Measurements from ENCODE around the gene CCDC158. TPM values are rescaled to one million over a fixed set of nuclear protein-coding genes. Genes with fewer than 3 reads are reported as not detected.
"Not testable (repeated sequence)": the region's sequence is repeated elsewhere in the genome, so short reads cannot be mapped to it uniquely, and the experiment has no call there.

The CCDC158 gene
- total and polyA plus RNA-seq, 10 of the 15 experiments (the other 5 are each of a cell fraction or from before 2014, with no cell fraction given): not detected

DNA sequence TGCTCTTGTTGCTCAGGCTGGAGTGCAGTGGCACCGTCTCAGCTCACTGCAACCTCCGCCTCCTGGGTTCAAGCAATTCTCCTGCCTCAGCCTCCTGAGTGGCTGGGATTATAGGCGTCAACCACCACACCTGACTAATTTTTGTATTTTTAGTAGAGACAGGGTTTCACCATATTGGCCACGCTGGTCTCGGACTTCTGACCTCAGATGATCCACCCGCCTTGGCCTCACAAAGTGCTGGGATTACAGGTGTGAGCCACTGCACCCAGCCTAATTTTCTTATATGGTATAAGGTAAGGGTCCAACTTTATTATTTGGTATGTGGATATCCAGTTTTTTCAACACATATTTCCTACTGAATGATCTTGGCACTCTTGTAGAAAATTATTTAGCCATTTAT lies 33.1 kb upstream of the CCDC158 start:
- H3K36me3 ChIP-seq (ENCODE audit: control insufficient read depth in 2 of 2, insufficient read depth in 2 of 2, low read length in 1 of 2); H3K9me3 ChIP-seq (replicated peaks; ENCODE audit: control insufficient read depth, insufficient read depth, low read length); intact Hi-C loops (cut with micrococcal nuclease; ENCODE audit: unreplicated experiment); H3K4me1 ChIP-seq (ENCODE audit: control insufficient read depth, insufficient read depth, low read length); in situ Hi-C loops (cut with MboI); H3K4me2 ChIP-seq (ENCODE audit: control insufficient read depth, insufficient read depth); H3K9ac ChIP-seq (ENCODE audit: control insufficient read depth, insufficient read depth, low read length); H3K27ac ChIP-seq (ENCODE audit: control insufficient read depth, insufficient read depth); RAD21 ChIA-PET (ENCODE audit: unreplicated experiment); FAIRE-seq; H3K79me2 ChIP-seq (ENCODE audit: control insufficient read depth, insufficient read depth, low read length); H4K20me1 ChIP-seq (ENCODE audit: control insufficient read depth, insufficient read depth); POLR2A ChIA-PET; ATAC-seq; H3K4me3 ChIP-seq; CTCF ChIA-PET; BruUV-seq (replicated peaks); DNase-seq (ENCODE audit: low read depth, low spot score); SMC1A ChIA-PET (ENCODE audit: uncharacterized antibody, unreplicated experiment); H3K27me3 ChIP-seq (replicated peaks in 1 of 2; ENCODE audit: control insufficient read depth in 2 of 2, insufficient read depth in 2 of 2, low read length in 1 of 2); H2AFZ ChIP-seq (ENCODE audit: control insufficient read depth, low read depth, low read length): not testable (repeated sequence)
- WGBS (ENCODE audit: insufficient coverage, insufficient replicate concordance, low lambda C conversion rate, missing lambda C conversion rate): 22% methylated on average over 6 of the region's 6 CpGs

DNA sequence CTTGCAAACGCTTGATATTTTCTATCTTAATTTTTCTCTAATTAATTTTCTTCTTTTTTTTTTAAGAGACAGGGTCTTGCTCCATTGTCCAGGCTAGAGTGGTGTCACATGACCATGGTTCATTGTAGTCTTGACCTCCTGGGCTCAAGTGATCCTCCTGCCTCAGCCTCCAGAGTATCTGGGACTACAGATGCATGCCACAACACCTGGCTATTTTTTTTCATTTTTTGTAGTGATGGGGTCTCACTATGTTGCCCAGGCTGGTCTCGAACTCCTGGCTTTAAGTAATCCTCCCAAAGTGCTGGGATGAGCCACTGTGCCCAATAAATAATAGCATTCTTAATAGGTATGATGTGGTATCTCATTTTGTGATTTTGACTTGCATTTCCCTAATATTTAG lies 32.3 kb upstream of the CCDC158 start:
- no TSS peak for BruUV-seq (replicated peaks)
- no peak overlapping the region for H3K27ac ChIP-seq (ENCODE audit: control insufficient read depth, insufficient read depth)
- no peak overlapping the region for H3K4me2 ChIP-seq (ENCODE audit: control insufficient read depth, insufficient read depth)
- ChIA-PET RAD21 (ENCODE audit: unreplicated experiment) (no interaction called here), SMC1A (ENCODE audit: uncharacterized antibody, unreplicated experiment) (no interaction called here), CTCF (no interaction called here), POLR2A (no interaction called here)
- no peaks in the 10 kb centered on the region for H4K20me1 ChIP-seq (ENCODE audit: control insufficient read depth, insufficient read depth)
- H3K27me3 ChIP-seq (replicated peaks in 1 of 2; ENCODE audit: control insufficient read depth in 2 of 2, insufficient read depth in 2 of 2, low read length in 1 of 2): no peaks in the 10 kb centered on the region
- no peaks in the 10 kb centered on the region for H3K36me3 ChIP-seq (ENCODE audit: control insufficient read depth in 2 of 2, insufficient read depth in 2 of 2, low read length in 1 of 2)
- 25% methylated on average over 2 of the region's 2 CpGs for WGBS (ENCODE audit: insufficient coverage, insufficient replicate concordance, low lambda C conversion rate, missing lambda C conversion rate)
- no peak for ATAC-seq
- no peaks in the 10 kb centered on the region for H3K4me1 ChIP-seq (ENCODE audit: control insufficient read depth, insufficient read depth, low read length)
- FAIRE-seq: no peak
- H3K79me2 ChIP-seq (ENCODE audit: control insufficient read depth, insufficient read depth, low read length): no peaks in the 10 kb centered on the region
- no peak overlapping the region for H3K4me3 ChIP-seq
- H3K9me3 ChIP-seq (replicated peaks; ENCODE audit: control insufficient read depth, insufficient read depth, low read length): no peaks in the 10 kb centered on the region
- in situ Hi-C loops (cut with MboI): no loop called here
- no peak overlapping the region for H2AFZ ChIP-seq (ENCODE audit: control insufficient read depth, low read depth, low read length)
- no peak for DNase-seq (ENCODE audit: low read depth, low spot score)
- TF ChIP-seq, protein P1, sequence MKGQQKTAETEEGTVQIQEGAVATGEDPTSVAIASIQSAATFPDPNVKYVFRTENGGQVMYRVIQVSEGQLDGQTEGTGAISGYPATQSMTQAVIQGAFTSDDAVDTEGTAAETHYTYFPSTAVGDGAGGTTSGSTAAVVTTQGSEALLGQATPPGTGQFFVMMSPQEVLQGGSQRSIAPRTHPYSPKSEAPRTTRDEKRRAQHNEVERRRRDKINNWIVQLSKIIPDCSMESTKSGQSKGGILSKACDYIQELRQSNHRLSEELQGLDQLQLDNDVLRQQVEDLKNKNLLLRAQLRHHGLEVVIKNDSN (IDR thresholded peaks at IDR 0.05; ENCODE audit: borderline replicate concordance, extremely low read length, insufficient read depth, low read depth, low read length): no peak
- TF ChIP-seq STAT1 (conservative IDR thresholded peaks at IDR 0.05): no peak
- no peak for TF ChIP-seq BMI1 (IDR thresholded peaks at IDR 0.05; ENCODE audit: borderline replicate concordance)
- no peak for TF ChIP-seq POLR2AphosphoS2 (IDR thresholded peaks at IDR 0.05; ENCODE audit: low read depth, low read length)
- TF ChIP-seq, protein P2, sequence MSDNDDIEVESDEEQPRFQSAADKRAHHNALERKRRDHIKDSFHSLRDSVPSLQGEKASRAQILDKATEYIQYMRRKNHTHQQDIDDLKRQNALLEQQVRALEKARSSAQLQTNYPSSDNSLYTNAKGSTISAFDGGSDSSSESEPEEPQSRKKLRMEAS (IDR thresholded peaks at IDR 0.05; ENCODE audit: low read depth, low read length): no peak
- no peak for TF ChIP-seq JUND (IDR thresholded peaks at IDR 0.05; ENCODE audit: low read depth, low read length)
- TF ChIP-seq NFXL1 (IDR thresholded peaks at IDR 0.05; ENCODE audit: borderline replicate concordance): no peak
- no peak overlapping the region for H3K9ac ChIP-seq (ENCODE audit: control insufficient read depth, insufficient read depth, low read length)
- intact Hi-C loops (cut with micrococcal nuclease; ENCODE audit: unreplicated experiment): no loop called here

All from GM12878 (cell line).